Measurements from ENCODE around the gene BAX.

GRCh38 chr19:48965806-48966540 is 11.3 kb downstream of the BAX start:
- TF ChIP-seq, protein P1, sequence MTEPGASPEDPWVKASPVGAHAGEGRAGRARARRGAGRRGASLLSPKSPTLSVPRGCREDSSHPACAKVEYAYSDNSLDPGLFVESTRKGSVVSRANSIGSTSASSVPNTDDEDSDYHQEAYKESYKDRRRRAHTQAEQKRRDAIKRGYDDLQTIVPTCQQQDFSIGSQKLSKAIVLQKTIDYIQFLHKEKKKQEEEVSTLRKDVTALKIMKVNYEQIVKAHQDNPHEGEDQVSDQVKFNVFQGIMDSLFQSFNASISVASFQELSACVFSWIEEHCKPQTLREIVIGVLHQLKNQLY (CRISPR knock-in tag; IDR thresholded peaks at IDR 0.05) = no peak
- no peak for TF ChIP-seq CTCF (IDR thresholded peaks at IDR 0.05)
- TF ChIP-seq NR1H2 (CRISPR knock-in tag; IDR thresholded peaks at IDR 0.05) = no peak
- no peak for TF ChIP-seq ATF1 (CRISPR knock-in tag; IDR thresholded peaks at IDR 0.05)
- TF ChIP-seq CREB1 (CRISPR knock-in tag; IDR thresholded peaks at IDR 0.05) = no peak
- TF ChIP-seq SP1 (CRISPR knock-in tag; conservative IDR thresholded peaks at IDR 0.05) = no peak; the same call in none of the 2 replicates
- TF ChIP-seq USF2 (CRISPR knock-in tag; IDR thresholded peaks at IDR 0.05) = peak; percentile 13; the same call in 1 of the 2 replicates
- TF ChIP-seq, protein P2, sequence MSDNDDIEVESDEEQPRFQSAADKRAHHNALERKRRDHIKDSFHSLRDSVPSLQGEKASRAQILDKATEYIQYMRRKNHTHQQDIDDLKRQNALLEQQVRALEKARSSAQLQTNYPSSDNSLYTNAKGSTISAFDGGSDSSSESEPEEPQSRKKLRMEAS (CRISPR knock-in tag; IDR thresholded peaks at IDR 0.05) = peak; percentile 73; the same call in 1 of the 2 replicates
